Uterus (tissue), 4 donors: ENCODE results near the gene CELSR3. TPM values are rescaled to one million over a fixed set of nuclear protein-coding genes. Genes with fewer than 3 reads are reported as not detected.

Experiments
- DNase-seq, 2 donors: peaks; one replicate each; pipeline ENCODE4 v3.0.0-alpha.2; 2019 to 2020
- H3K27ac ChIP-seq, 2 donors: fragments of 200-600 bp; sonication (generic); 1 replicate in 1 of 2; 2 replicates in 1 of 2; pipeline ENCODE4 v1.5.1; 2016 to 2018
- H3K27me3 ChIP-seq, 2 donors: fragments of 200-600 bp; sonication (generic); one replicate each; pipeline ENCODE4 v1.5.1; 2018 to 2019; ENCODE audit warnings: control low read depth in 1 of 2
- H3K36me3 ChIP-seq, 2 donors: fragments of 200-600 bp; sonication (generic); one replicate each; pipeline ENCODE4 v1.5.1; 2019; ENCODE audit warnings: control low read depth in 1 of 2
- H3K4me1 ChIP-seq, 2 donors: fragments of 200-600 bp; sonication (generic); one replicate each; pipeline ENCODE4 v1.5.1; 2018 to 2019; ENCODE audit warnings: control low read depth in 1 of 2
- H3K4me3 ChIP-seq, 2 donors: fragments of 200-600 bp; sonication (generic); 1 replicate in 1 of 2; 2 replicates in 1 of 2; pipeline ENCODE4 v1.5.1; 2018 to 2019; ENCODE audit warnings: mild to moderate bottlenecking in 1 of 2
- H3K9me3 ChIP-seq, 2 donors: fragments of 200-600 bp; sonication (generic); one replicate each; pipeline ENCODE4 v1.5.1; 2019; ENCODE audit warnings: control low read depth in 1 of 2
- POLR2A ChIP-seq, 2 donors: fragments of 450-650 bp; IDR thresholded peaks; one replicate each; pipeline ENCODE4 v1.6.1; 2016; ENCODE audit warnings: antibody characterized with exemption in 2 of 2, mild to moderate bottlenecking in 1 of 2, moderate library complexity in 1 of 2
- intact Hi-C: fragments of 100-400 bp; cut with DNase I; formaldehyde crosslinking; loops from one replicate; pipeline ENCODE4 v1.15.1; 2023; ENCODE audit warnings: low total_unique reads
- total RNA-seq, 4 donors: library from RNA; depleted of rRNA in 3 of 4; stranded (reverse); fragments of >200 nt in 3 of 4; gene quantifications; one replicate each; pipeline versions ENCODE4 v1.1.0 to v1.2.4, GENCODE V29; 2014 to 2023
- TF ChIP-seq, protein P1 (sequence below), 4 experiments: fragments of 200-600 bp in 2 of 4; fragments of 450-650 bp in 2 of 4; sonication (generic) in 2 of 4; IDR thresholded peaks; one replicate each; pipeline ENCODE4 v1.5.1; 2016 to 2019; ENCODE audit warnings: antibody characterized with exemption in 4 of 4, mild to moderate bottlenecking in 2 of 4, moderate library complexity in 1 of 4
- donor health status: DM: yes; HTN: yes; CAD: no.

CELSR3 gene, protein sequence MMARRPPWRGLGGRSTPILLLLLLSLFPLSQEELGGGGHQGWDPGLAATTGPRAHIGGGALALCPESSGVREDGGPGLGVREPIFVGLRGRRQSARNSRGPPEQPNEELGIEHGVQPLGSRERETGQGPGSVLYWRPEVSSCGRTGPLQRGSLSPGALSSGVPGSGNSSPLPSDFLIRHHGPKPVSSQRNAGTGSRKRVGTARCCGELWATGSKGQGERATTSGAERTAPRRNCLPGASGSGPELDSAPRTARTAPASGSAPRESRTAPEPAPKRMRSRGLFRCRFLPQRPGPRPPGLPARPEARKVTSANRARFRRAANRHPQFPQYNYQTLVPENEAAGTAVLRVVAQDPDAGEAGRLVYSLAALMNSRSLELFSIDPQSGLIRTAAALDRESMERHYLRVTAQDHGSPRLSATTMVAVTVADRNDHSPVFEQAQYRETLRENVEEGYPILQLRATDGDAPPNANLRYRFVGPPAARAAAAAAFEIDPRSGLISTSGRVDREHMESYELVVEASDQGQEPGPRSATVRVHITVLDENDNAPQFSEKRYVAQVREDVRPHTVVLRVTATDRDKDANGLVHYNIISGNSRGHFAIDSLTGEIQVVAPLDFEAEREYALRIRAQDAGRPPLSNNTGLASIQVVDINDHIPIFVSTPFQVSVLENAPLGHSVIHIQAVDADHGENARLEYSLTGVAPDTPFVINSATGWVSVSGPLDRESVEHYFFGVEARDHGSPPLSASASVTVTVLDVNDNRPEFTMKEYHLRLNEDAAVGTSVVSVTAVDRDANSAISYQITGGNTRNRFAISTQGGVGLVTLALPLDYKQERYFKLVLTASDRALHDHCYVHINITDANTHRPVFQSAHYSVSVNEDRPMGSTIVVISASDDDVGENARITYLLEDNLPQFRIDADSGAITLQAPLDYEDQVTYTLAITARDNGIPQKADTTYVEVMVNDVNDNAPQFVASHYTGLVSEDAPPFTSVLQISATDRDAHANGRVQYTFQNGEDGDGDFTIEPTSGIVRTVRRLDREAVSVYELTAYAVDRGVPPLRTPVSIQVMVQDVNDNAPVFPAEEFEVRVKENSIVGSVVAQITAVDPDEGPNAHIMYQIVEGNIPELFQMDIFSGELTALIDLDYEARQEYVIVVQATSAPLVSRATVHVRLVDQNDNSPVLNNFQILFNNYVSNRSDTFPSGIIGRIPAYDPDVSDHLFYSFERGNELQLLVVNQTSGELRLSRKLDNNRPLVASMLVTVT (N-terminal part only)
- 1 to 10 TPM in 2 of 4 donors, under 1 TPM in 1, not detected in 1; under 0.01 to 3.4 (median 1.3) TPM for total RNA-seq

DNA sequence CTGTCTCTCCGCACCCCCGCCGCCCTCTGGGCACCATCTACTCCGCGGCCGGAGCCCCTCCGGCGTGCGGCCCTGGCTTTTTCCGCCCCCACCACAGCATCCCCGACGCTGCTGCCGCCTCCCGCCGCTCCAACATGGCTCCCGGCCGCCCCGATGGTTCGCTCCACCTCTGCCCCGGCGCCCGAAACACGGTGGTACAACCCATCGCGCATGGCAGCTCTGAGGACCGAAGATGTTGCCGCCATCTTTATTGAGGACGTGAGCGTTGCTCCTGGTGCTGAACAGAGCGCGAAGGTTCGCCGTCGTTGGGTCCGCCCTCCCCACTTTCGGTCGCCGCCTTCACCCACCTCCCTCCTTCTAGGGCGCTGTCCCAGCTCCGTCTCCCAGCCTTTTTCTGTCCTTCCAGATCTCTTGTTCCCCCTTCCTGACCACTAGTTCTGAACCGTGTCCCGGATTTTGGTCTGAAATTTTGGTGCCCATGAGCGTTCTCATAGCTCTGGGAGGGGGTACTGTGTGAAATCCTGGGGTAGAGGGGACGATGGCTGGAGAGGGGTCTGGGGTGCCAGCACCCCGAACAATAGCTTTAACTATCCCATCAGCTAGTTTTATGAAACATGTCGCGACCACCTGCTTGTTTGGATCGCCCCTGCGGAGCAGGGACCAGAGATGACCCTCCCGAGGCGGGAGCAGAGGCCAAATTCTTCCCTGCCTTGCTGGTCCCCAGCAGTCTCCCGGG lies at the start of gene CELSR3:
TSS of gene CELSR3 (minus strand) at position 134 of the 736 bp plus-strand sequence. CDS start 252 bp downstream, outside the sequence.
- H3K4me3 ChIP-seq, result peak within 1 kb of the TSS; percentile 33 to 41
- H3K27ac ChIP-seq, result peak within 1 kb of the TSS; percentile 80
- TF ChIP-seq, protein P1, sequence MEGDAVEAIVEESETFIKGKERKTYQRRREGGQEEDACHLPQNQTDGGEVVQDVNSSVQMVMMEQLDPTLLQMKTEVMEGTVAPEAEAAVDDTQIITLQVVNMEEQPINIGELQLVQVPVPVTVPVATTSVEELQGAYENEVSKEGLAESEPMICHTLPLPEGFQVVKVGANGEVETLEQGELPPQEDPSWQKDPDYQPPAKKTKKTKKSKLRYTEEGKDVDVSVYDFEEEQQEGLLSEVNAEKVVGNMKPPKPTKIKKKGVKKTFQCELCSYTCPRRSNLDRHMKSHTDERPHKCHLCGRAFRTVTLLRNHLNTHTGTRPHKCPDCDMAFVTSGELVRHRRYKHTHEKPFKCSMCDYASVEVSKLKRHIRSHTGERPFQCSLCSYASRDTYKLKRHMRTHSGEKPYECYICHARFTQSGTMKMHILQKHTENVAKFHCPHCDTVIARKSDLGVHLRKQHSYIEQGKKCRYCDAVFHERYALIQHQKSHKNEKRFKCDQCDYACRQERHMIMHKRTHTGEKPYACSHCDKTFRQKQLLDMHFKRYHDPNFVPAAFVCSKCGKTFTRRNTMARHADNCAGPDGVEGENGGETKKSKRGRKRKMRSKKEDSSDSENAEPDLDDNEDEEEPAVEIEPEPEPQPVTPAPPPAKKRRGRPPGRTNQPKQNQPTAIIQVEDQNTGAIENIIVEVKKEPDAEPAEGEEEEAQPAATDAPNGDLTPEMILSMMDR (IDR thresholded peaks at IDR 0.05), result no peak
- no peak for TF ChIP-seq POLR2A (IDR thresholded peaks at IDR 0.05)
- no peaks in the 10 kb centered on the region for H3K9me3 ChIP-seq
- no peaks in the 10 kb centered on the region for H3K36me3 ChIP-seq
- peak; percentile 48 to 70 for DNase-seq
- intact Hi-C loops, result no loop called here
- peaks cover 0 to 12% of the 10 kb centered on the region in 2 donors for H3K4me1 ChIP-seq
- H3K27me3 ChIP-seq, result peaks cover 0 to 5% of the 10 kb centered on the region in 2 donors

DNA sequence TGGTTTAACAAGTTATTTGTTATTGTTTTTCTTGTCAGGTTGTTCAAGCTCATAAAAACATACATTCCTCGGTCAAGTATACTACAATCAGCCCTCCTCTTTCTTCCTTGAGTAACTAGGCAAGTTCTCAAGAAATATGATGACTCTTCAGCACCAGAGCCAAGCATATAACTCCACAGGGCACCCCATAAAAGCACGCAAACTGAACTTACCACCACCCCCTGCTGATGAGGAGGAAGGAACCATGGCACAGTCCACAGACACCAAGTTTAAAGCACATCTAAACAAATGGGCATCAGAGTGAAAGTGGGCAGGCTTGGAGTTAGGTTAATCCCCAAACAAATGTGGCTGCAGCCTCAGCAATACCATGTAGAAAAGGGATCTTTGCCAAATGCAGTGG lies 49.0 kb upstream of the CELSR3 start:
- TF ChIP-seq, protein P1 (IDR thresholded peaks at IDR 0.05), result no peak
- TF ChIP-seq POLR2A (IDR thresholded peaks at IDR 0.05), result no peak
- Histone ChIP-seq H3K9me3 (no peaks in the 10 kb centered on the region), H3K27me3 (no peaks in the 10 kb centered on the region), H3K27ac (peak overlapping the region in 1 of 2 donors; percentile 7), H3K4me3 (no peak overlapping the region), H3K36me3 (no peaks in the 10 kb centered on the region), H3K4me1 (no peaks in the 10 kb centered on the region)
- intact Hi-C loops, result no loop called here
- DNase-seq, result no peak

DNA sequence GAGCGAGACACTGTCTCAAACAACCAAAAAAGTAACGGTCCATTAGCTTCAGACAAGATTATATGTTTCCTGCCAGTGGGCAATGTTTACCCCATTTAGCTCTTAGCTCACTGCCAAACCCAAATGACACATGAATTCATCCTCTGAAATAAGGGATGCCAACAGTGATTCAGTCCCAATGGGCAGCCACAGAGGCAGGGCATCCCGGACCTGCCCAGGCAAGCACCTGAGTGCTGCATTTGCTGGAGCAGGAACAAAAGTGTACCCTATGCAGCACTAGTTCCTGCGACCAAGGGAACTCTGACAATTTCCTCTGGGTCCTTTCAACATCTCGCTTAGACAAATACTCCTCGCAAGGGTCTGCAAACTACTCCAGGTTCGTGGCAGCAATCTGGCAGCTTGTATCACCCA lies 46.4 kb upstream of the CELSR3 start:
- H3K9me3 ChIP-seq, result no peaks in the 10 kb centered on the region
- H3K27me3 ChIP-seq, result no peaks in the 10 kb centered on the region
- no peak overlapping the region for H3K4me3 ChIP-seq
- intact Hi-C loops, result no loop called here
- no peak for DNase-seq
- TF ChIP-seq, protein P1 (IDR thresholded peaks at IDR 0.05), result no peak
- TF ChIP-seq POLR2A (IDR thresholded peaks at IDR 0.05), result no peak
- H3K27ac ChIP-seq, result no peak overlapping the region
- H3K36me3 ChIP-seq, result no peaks in the 10 kb centered on the region
- peaks cover 0 to 1% of the 10 kb centered on the region in 2 donors for H3K4me1 ChIP-seq

DNA sequence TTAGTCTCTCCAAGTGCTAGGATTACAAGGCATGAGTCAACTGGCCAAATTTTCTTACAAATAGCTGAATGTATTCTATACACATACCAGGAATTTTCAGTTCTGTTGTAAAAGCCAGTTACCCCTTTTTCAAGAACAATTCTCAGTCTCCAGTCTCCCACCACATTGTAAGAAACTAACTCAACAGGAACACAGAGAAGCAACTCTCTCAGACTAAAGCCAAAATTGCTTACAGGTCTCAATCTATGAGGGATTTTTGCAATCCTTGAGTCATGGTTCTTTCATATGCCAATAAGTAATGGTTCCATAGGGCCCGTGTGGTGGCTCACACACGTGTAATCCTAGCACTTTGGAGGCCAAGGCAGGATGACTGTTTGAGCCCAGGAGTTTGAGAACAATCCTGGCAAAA lies 45.8 kb upstream of the CELSR3 start:
- DNase-seq, result no peak
- no peaks in the 10 kb centered on the region for H3K27me3 ChIP-seq
- no peaks in the 10 kb centered on the region for H3K36me3 ChIP-seq
- H3K4me3 ChIP-seq, result no peak overlapping the region
- TF ChIP-seq POLR2A (IDR thresholded peaks at IDR 0.05), result no peak
- TF ChIP-seq, protein P1 (IDR thresholded peaks at IDR 0.05), result no peak
- no peaks in the 10 kb centered on the region for H3K9me3 ChIP-seq
- H3K4me1 ChIP-seq, result peaks cover 0 to 5% of the 10 kb centered on the region in 2 donors
- H3K27ac ChIP-seq, result no peak overlapping the region
- intact Hi-C loops, result no loop called here
